Neural cell (in vitro differentiated cells): ENCODE measurements around the gene UGT1A6.
"Not testable (repeated sequence)": the region's sequence is repeated elsewhere in the genome, so short reads cannot be mapped to it uniquely, and the experiment has no call there.

Experiments used
- CTCF ChIP-seq: fragments of 450-650 bp; IDR thresholded peaks from 2 replicates; pipeline ENCODE4 v1.5.1; 2014; ENCODE audit warnings: antibody characterized with exemption, mild to moderate bottlenecking, moderate library complexity; ENCODE audit not compliant: poor library complexity, severe bottlenecking
- EP300 ChIP-seq: fragments of 450-650 bp; conservative IDR thresholded peaks from 2 replicates; pipeline ENCODE4 v1.6.1; 2014; ENCODE audit warnings: antibody characterized with exemption, mild to moderate bottlenecking, moderate library complexity; ENCODE audit not compliant: poor library complexity, severe bottlenecking
- EZH2 ChIP-seq: fragments of 200-600, 300-800 bp; shearing (Covaris generic), sonication (generic); IDR thresholded peaks from 2 replicates; pipeline ENCODE4 v1.6.1; 2014; ENCODE audit warnings: antibody characterized with exemption, low read length, borderline replicate concordance, mild to moderate bottlenecking; ENCODE audit not compliant: insufficient read depth, poor library complexity, severe bottlenecking
- POLR2AphosphoS5 ChIP-seq: IDR thresholded peaks from 2 replicates; pipeline ENCODE4 v1.6.1; 2012
- RAD21 ChIP-seq: fragments of 450-650 bp; conservative IDR thresholded peaks from 2 replicates; pipeline ENCODE4 v1.6.1; 2014; ENCODE audit warnings: antibody characterized with exemption, mild to moderate bottlenecking, moderate library complexity
- REST ChIP-seq: IDR thresholded peaks from 2 replicates; pipeline ENCODE4 v1.6.1; 2012; ENCODE audit warnings: borderline replicate concordance
- TAF1 ChIP-seq: IDR thresholded peaks from 2 replicates; pipeline ENCODE4 v1.6.1; 2012; ENCODE audit warnings: low read depth

DNA sequence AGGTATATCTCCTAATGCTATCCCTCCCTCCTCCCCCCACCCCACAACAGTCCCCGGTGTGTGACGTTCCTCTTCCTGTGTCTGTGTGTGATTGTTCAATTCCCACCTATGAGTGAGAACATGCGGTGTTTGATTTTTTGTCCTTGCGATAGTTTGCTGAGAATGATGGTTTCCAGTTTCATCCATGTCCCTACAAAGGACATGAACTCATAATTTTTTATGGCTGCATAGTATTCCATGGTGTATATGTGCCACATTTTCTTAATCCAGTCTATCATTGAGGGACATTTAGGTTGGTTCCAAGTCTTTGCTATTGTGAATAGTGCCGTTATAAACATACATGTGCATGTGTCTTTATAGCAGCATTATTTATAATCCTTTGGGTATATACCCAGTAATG, 8.2 kb downstream of the UGT1A6 start:
- not testable (repeated sequence) for TF ChIP-seq CTCF, EP300, RAD21, EZH2, TAF1, POLR2AphosphoS5, REST
